SJCRH30 (cell line): ENCODE data around the gene ERV3-1. TPM values are rescaled to one million over a fixed set of nuclear protein-coding genes. Genes with fewer than 3 reads are reported as not detected.
"Not testable (repeated sequence)": the region's sequence is repeated elsewhere in the genome, so short reads cannot be mapped to it uniquely, and the experiment has no call there.

ENCODE experiments used
- DNase-seq, 2 experiments: peaks; one replicate each; pipeline ENCODE4 v3.0.0-alpha.2; 2015 to 2020
- H3K27ac ChIP-seq: fragments of 250-450 bp; sonication (Bioruptor Pico); 2 replicates; pipeline ENCODE4 v1.5.1; 2020; ENCODE audit warnings: mild to moderate bottlenecking, moderate library complexity
- H3K27me3 ChIP-seq: fragments of 250-450 bp; sonication (Bioruptor Pico); 2 replicates; pipeline ENCODE4 v1.5.1; 2020; ENCODE audit warnings: mild to moderate bottlenecking, moderate library complexity
- H3K36me3 ChIP-seq: fragments of 250-450 bp; sonication (Bioruptor Pico); 2 replicates; pipeline ENCODE4 v1.5.1; 2020; ENCODE audit warnings: mild to moderate bottlenecking, moderate library complexity
- H3K4me1 ChIP-seq: fragments of 250-450 bp; sonication (Bioruptor Pico); 2 replicates; pipeline ENCODE4 v1.5.1; 2020; ENCODE audit warnings: mild to moderate bottlenecking, moderate library complexity
- H3K4me3 ChIP-seq: fragments of 250-450 bp; sonication (Bioruptor Pico); 2 replicates; pipeline ENCODE4 v1.5.1; 2020; ENCODE audit warnings: mild to moderate bottlenecking, moderate library complexity
- H3K9me3 ChIP-seq: fragments of 250-450 bp; sonication (Bioruptor Pico); replicated peaks from 2 replicates; pipeline ENCODE4 v1.5.1; 2020; ENCODE audit warnings: mild to moderate bottlenecking, moderate library complexity
- total RNA-seq: library from RNA; depleted of rRNA; stranded (reverse); fragments of >200 nt; shearing (Covaris generic); gene quantifications from 2 replicates; pipeline ENCODE4 v1.2.3, GENCODE V29; 2014

ERV3-1 gene
- total RNA-seq, 1 experiment from 2014 or later = 9.3 TPM

GRCh38 chr7:65020978-65021377 is 14.5 kb upstream of the ERV3-1 start:
- not testable (repeated sequence) for H3K4me3 ChIP-seq

GRCh38 chr7:65009881-65010280 is 3.4 kb upstream of the ERV3-1 start:
- not testable (repeated sequence) for H3K27me3 ChIP-seq, H3K36me3 ChIP-seq, H3K9me3 ChIP-seq, H3K4me3 ChIP-seq, H3K4me1 ChIP-seq, H3K27ac ChIP-seq
- DNase-seq = peak in 1 of 2 experiments; percentile 20

More at GRCh38 chr7:65020978-65021377, 14.5 kb upstream of the ERV3-1 start:
- not testable (repeated sequence) for H3K4me1 ChIP-seq, DNase-seq, H3K27me3 ChIP-seq, H3K36me3 ChIP-seq, H3K27ac ChIP-seq, H3K9me3 ChIP-seq

- H3K9me3 ChIP-seq, H3K36me3 ChIP-seq, H3K4me1 ChIP-seq, DNase-seq, H3K4me3 ChIP-seq, H3K27me3 ChIP-seq, H3K27ac ChIP-seq: not testable (repeated sequence)
Measured at GRCh38 chr7:65009394-65009793, 2.9 kb upstream of the ERV3-1 start.

- H3K4me3 ChIP-seq = peak overlapping the region; percentile 84
- H3K36me3 ChIP-seq = peaks cover 17% of the 10 kb centered on the region
- H3K9me3 ChIP-seq, H3K4me1 ChIP-seq, H3K27me3 ChIP-seq: not testable (repeated sequence)
- DNase-seq = peak; percentile 13 to 49
- peak overlapping the region; percentile 83 for H3K27ac ChIP-seq
Measured at GRCh38 chr7:65007036-65007435, 549 bp upstream of the ERV3-1 start.

GRCh38 chr7:65004575-65004974 is 1.9 kb downstream of the ERV3-1 start:
- peaks cover 11% of the 10 kb centered on the region for H3K9me3 ChIP-seq
- H3K27ac ChIP-seq = no peak overlapping the region
- peaks cover 4% of the 10 kb centered on the region; the same call in 1 of the 2 replicates for H3K4me1 ChIP-seq
- H3K4me3 ChIP-seq = no peak overlapping the region
- H3K36me3 ChIP-seq = peaks cover 35% of the 10 kb centered on the region
- no peaks in the 10 kb centered on the region for H3K27me3 ChIP-seq
- no peak for DNase-seq

GRCh38 chr7:65002972-65003585 is 3.4 kb downstream of the ERV3-1 start:
- no peak for DNase-seq
- peaks cover 16% of the 10 kb centered on the region for H3K9me3 ChIP-seq
- H3K4me1 ChIP-seq = peaks cover 4% of the 10 kb centered on the region; the same call in 1 of the 2 replicates
- no peaks in the 10 kb centered on the region for H3K27me3 ChIP-seq
- H3K4me3 ChIP-seq = no peak overlapping the region
- H3K27ac ChIP-seq = no peak overlapping the region
- H3K36me3 ChIP-seq = peaks cover 47% of the 10 kb centered on the region

- H3K4me1 ChIP-seq = peaks cover 4% of the 10 kb centered on the region; the same call in 1 of the 2 replicates
- DNase-seq = no peak
Measured at GRCh38 chr7:65001291-65001814, 5.1 kb downstream of the ERV3-1 start.

GRCh38 chr7:64999165-65000004 is 7.1 kb downstream of the ERV3-1 start:
- peaks cover 23% of the 10 kb centered on the region for H3K9me3 ChIP-seq
- no peak for DNase-seq

More at GRCh38 chr7:65001291-65001814, 5.1 kb downstream of the ERV3-1 start:
- Histone ChIP-seq H3K9me3 (peaks cover 16% of the 10 kb centered on the region), H3K27me3 (no peaks in the 10 kb centered on the region), H3K27ac (no peak overlapping the region), H3K36me3 (peaks cover 47% of the 10 kb centered on the region), H3K4me3 (no peak overlapping the region)

GRCh38 chr7:64998865-64999164 is 7.7 kb downstream of the ERV3-1 start:
- peaks cover 23% of the 10 kb centered on the region for H3K9me3 ChIP-seq
- H3K27me3 ChIP-seq = no peaks in the 10 kb centered on the region
- no peak overlapping the region for H3K4me3 ChIP-seq
- H3K4me1 ChIP-seq = no peaks in the 10 kb centered on the region
- no peak overlapping the region for H3K27ac ChIP-seq
- no peak for DNase-seq
- H3K36me3 ChIP-seq = peaks cover 40% of the 10 kb centered on the region

More at GRCh38 chr7:64999165-65000004, 7.1 kb downstream of the ERV3-1 start:
- Histone ChIP-seq H3K4me1 (no peaks in the 10 kb centered on the region), H3K4me3 (no peak overlapping the region), H3K36me3 (peaks cover 42% of the 10 kb centered on the region), H3K27me3 (no peaks in the 10 kb centered on the region), H3K27ac (no peak overlapping the region)

GRCh38 chr7:64997927-64998391 is 8.5 kb downstream of the ERV3-1 start:
- DNase-seq = no peak
- Histone ChIP-seq H3K4me3 (no peak overlapping the region), H3K4me1 (no peaks in the 10 kb centered on the region), H3K9me3 (peaks cover 23% of the 10 kb centered on the region), H3K36me3 (peaks cover 36% of the 10 kb centered on the region), H3K27ac (no peak overlapping the region), H3K27me3 (no peaks in the 10 kb centered on the region)

- DNase-seq = no peak
- Histone ChIP-seq H3K4me3 (no peak overlapping the region), H3K27ac (no peak overlapping the region), H3K9me3 (peaks cover 25% of the 10 kb centered on the region), H3K4me1 (no peaks in the 10 kb centered on the region), H3K36me3 (peaks cover 35% of the 10 kb centered on the region), H3K27me3 (no peaks in the 10 kb centered on the region)
Measured at GRCh38 chr7:64997164-64997908, 9.2 kb downstream of the ERV3-1 start.

- peaks cover 19% of the 10 kb centered on the region for H3K9me3 ChIP-seq
- DNase-seq = no peak
- no peaks in the 10 kb centered on the region for H3K4me1 ChIP-seq
- H3K4me3 ChIP-seq = no peak overlapping the region
- no peak overlapping the region for H3K27ac ChIP-seq
- peaks cover 28% of the 10 kb centered on the region for H3K36me3 ChIP-seq
- H3K27me3 ChIP-seq = no peaks in the 10 kb centered on the region
Measured at GRCh38 chr7:64996305-64996704, 10.2 kb downstream of the ERV3-1 start.

- Histone ChIP-seq H3K4me1 (no peaks in the 10 kb centered on the region), H3K4me3 (no peak overlapping the region), H3K36me3 (peaks cover 16% of the 10 kb centered on the region), H3K9me3 (peaks cover 11% of the 10 kb centered on the region; the same call in 1 of the 2 replicates), H3K27me3 (no peaks in the 10 kb centered on the region), H3K27ac (no peak overlapping the region)
- DNase-seq = no peak
Measured at GRCh38 chr7:64993901-64994300, 12.6 kb downstream of the ERV3-1 start.

GRCh38 chr7:64992971-64993370 is 13.5 kb downstream of the ERV3-1 start:
- no peak overlapping the region for H3K27ac ChIP-seq
- peaks cover 15% of the 10 kb centered on the region for H3K36me3 ChIP-seq
- H3K4me3 ChIP-seq = no peak overlapping the region
- no peaks in the 10 kb centered on the region for H3K27me3 ChIP-seq
- DNase-seq = no peak
- no peaks in the 10 kb centered on the region for H3K4me1 ChIP-seq
- peaks cover 19% of the 10 kb centered on the region for H3K9me3 ChIP-seq

GRCh38 chr7:64990936-64991335 is 15.6 kb downstream of the ERV3-1 start, which contains the start of gene ZNF117:
Gene ZNF117 (minus strand): TSS chr7:64991036.
- H3K4me1 ChIP-seq = no peaks in the 10 kb centered on the region
- peaks cover 15% of the 10 kb centered on the region for H3K36me3 ChIP-seq
- DNase-seq = no peak
- H3K27me3 ChIP-seq = no peaks in the 10 kb centered on the region
- H3K4me3 ChIP-seq = no peak within 1 kb of the TSS
- no peak within 1 kb of the TSS for H3K27ac ChIP-seq
- H3K9me3 ChIP-seq = peaks cover 26% of the 10 kb centered on the region
